GM18505 (cell line): ENCODE measurements around the gene CD109.
"Not testable (repeated sequence)": the region's sequence is repeated elsewhere in the genome, so short reads cannot be mapped to it uniquely, and the experiment has no call there.

Experiments used
- ATAC-seq: cut with Tn5 transposase; IDR thresholded peaks from one replicate; pipeline ENCODE4 v1.9.1; 2021; ENCODE audit not compliant: unreplicated experiment
- POLR2A ChIP-seq: IDR thresholded peaks from 4 replicates; pipeline ENCODE4 v1.6.1; 2011; ENCODE audit warnings: borderline replicate concordance; ENCODE audit not compliant: insufficient read depth, insufficient read length; ENCODE audit errors: extremely low read depth

CD109 gene

GRCh38 chr6:73702444-73702843, 6.4 kb downstream of the CD109 start:
- ATAC-seq: no peak
- TF ChIP-seq POLR2A: no peak

GRCh38 chr6:73703466-73703865, 7.5 kb downstream of the CD109 start:
- no peak for ATAC-seq
- TF ChIP-seq POLR2A: no peak

GRCh38 chr6:73704260-73704659, 8.3 kb downstream of the CD109 start:
- ATAC-seq: no peak
- TF ChIP-seq POLR2A: no peak

DNA sequence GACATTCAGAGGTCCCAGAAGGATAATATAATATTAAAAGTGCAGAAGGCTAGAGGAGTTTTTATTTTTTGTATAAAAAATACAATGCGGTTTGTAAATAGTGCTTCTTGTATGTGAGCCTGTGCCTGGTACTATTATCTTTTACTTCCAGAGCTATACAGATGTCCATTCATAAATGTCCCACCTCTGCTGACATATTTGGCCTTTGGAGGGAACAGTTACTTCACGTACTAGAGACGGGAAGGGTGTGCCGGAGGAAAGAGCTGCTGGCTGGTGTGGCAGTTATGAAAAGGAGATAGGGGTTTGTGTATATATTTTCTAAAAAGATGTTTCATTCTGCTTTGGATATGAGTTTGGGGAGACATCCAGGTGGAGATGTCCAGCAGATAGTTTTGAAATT, 8.8 kb downstream of the CD109 start:
- ATAC-seq: no peak
- no peak for TF ChIP-seq POLR2A

DNA sequence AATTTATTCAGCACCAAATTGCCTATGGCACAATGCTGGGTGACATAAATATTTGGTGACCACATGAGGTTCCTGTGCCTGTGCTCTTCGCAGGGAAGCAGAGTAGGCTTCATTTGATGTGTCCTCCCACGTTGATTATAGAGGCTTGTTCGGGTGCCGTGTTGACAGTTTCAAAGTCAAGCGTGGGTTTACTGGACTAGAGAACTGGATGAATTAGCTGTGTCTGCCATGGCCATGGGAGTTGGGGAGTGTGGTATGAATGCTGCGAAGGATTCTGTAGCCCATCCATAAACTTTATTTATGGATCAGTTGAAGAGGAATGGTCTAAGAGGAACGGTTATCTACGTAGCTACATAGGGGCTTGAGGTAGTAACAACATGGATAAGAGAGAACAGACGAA, 11.0 kb downstream of the CD109 start:
- ATAC-seq: no peak
- TF ChIP-seq POLR2A: no peak

DNA sequence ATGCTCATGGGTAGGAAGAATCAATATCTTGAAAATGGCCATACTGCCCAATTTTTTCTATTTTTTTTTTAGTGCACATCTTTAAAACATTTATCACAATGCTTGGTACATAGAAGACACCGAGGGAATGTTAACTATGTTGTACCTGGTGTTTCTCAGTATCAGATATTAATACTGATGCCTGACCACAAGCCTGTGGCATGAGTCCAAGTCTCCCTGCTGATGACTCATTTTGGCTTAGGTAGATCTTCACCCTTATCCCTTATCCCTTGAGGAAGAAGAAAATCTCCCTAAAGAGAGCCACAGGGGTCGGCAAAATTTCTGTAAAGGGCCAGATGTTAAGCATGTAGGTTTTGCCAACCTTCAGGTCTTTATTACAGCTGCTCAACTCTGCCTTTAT, 14.5 kb downstream of the CD109 start:
- TF ChIP-seq POLR2A: no peak
- ATAC-seq: no peak

DNA sequence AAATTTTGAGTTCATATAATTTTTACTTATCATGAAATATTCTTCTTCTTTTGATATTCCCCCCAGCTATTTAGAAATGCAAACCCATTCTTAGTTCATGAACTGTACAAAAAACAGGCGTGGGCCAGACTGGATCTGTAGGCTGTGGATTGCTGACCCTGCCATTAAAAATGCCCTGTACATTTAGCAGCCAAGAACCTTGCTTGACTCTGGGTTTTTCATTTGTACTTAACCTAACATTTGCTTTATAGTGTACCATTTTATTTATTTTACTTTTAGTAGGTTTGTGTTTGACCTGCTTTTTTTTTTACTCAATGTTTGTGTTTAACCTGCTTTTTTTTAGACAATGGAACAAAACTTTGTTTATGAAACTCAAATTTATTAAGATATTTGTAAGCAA, 14.9 kb downstream of the CD109 start:
- TF ChIP-seq POLR2A: no peak
- ATAC-seq: no peak

GRCh38 chr6:73712535-73713173, 16.7 kb downstream of the CD109 start:
- no peak for TF ChIP-seq POLR2A
- no peak for ATAC-seq

GRCh38 chr6:73713426-73714147, 17.6 kb downstream of the CD109 start:
- no peak for ATAC-seq
- TF ChIP-seq POLR2A: no peak

GRCh38 chr6:73715111-73715508, 19.1 kb downstream of the CD109 start:
- not testable (repeated sequence) for ATAC-seq

DNA sequence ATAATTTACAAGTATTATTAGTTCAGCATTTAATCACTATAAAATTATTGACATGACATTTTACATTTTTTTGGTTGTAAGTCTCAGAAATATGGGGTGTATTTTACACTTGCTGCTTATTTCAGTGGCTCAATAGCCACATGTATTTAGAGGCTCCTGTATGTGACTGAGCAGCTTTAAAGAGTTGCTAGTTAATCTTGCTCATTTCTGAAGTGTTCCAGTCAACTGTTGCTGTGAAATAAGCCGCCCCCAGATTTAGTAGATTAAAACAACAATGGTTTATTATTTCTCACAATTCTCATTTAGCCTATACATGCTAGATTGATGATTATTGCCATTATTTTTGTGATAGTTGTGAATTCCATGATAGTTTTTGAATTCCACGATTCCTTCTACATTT, 23.0 kb downstream of the CD109 start:
- ATAC-seq: no peak
- no peak for TF ChIP-seq POLR2A

- peak; percentile 77 for ATAC-seq
- TF ChIP-seq POLR2A: no peak
Measured at GRCh38 chr6:73722318-73723060, 26.5 kb downstream of the CD109 start.

- ATAC-seq: not testable (repeated sequence)
Measured at GRCh38 chr6:73723480-73723879, 27.5 kb downstream of the CD109 start.

DNA sequence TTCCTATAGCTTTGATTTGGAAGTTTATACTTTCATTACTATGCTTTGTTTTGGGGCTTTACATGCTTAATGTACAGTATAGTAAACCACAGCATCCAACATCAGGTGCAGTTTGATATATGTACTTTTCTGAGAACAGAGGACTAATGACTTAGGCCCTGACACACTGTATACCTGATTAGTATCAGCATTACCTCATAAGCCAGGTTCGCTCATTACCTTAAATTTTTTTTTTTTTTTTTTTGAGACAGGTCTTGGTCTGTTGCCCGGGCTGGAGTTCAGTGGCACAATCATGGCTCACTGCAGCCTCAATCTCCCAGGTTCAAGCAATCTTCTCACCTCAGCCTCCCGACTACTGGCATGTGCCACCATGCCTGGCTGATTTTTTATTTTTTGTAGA, 28.4 kb downstream of the CD109 start:
- TF ChIP-seq POLR2A: no peak
- ATAC-seq: no peak

GRCh38 chr6:73725192-73725591, 29.2 kb downstream of the CD109 start:
- ATAC-seq: peak; percentile 52
